KMS-11 (cell line): Measurements from ENCODE around the gene CEP78.
"Not testable (repeated sequence)": the region's sequence is repeated elsewhere in the genome, so short reads cannot be mapped to it uniquely, and the experiment has no call there.

Source experiments
- H2AFZ ChIP-seq: fragments of 200-600 bp; sonication (generic); 2 replicates; pipeline ENCODE4 v1.6.1; 2016; ENCODE audit warnings: antibody characterized with exemption, mixed run types, low read depth
- H3K27ac ChIP-seq: fragments of 200-600 bp; sonication (generic); 2 replicates; pipeline ENCODE4 v1.6.1; 2016; ENCODE audit warnings: mild to moderate bottlenecking, mixed run types
- H3K27me3 ChIP-seq: fragments of 200-600 bp; sonication (generic); 2 replicates; pipeline ENCODE4 v1.6.1; 2017; ENCODE audit warnings: mild to moderate bottlenecking, low read depth, mixed run types, moderate library complexity; ENCODE audit not compliant: insufficient read depth
- H3K36me3 ChIP-seq: fragments of 200-600 bp; sonication (generic); 2 replicates; pipeline ENCODE4 v1.6.1; 2017; ENCODE audit warnings: mild to moderate bottlenecking, mixed run types; ENCODE audit not compliant: insufficient read depth
- H3K4me1 ChIP-seq: fragments of 200-600 bp; sonication (generic); 2 replicates; pipeline ENCODE4 v1.6.1; 2016; ENCODE audit warnings: mild to moderate bottlenecking, low read depth, mixed run types; ENCODE audit not compliant: poor library complexity, severe bottlenecking
- H3K4me2 ChIP-seq: fragments of 200-600 bp; sonication (generic); 2 replicates; pipeline ENCODE4 v1.7.0; 2016; ENCODE audit warnings: mild to moderate bottlenecking, mixed run types
- H3K4me3 ChIP-seq: fragments of 200-600 bp; sonication (generic); IDR thresholded peaks from 2 replicates; pipeline ENCODE4 v1.6.1; 2017; ENCODE audit warnings: low read depth, low read length, mixed read lengths; ENCODE audit not compliant: insufficient read depth
- H3K79me2 ChIP-seq: fragments of 200-600 bp; sonication (generic); 2 replicates; pipeline ENCODE4 v1.6.1; 2016; ENCODE audit warnings: low read depth, mixed run types; ENCODE audit not compliant: insufficient read depth
- H3K9ac ChIP-seq: fragments of 200-600 bp; sonication (generic); 2 replicates; pipeline ENCODE4 v1.6.1; 2016; ENCODE audit warnings: mild to moderate bottlenecking, mixed run types
- H4K20me1 ChIP-seq: fragments of 200-600 bp; sonication (generic); 2 replicates; pipeline ENCODE4 v1.6.1; 2016; ENCODE audit warnings: mild to moderate bottlenecking, mixed run types; ENCODE audit not compliant: insufficient read depth
- CTCF ChIP-seq: fragments of 200-600 bp; sonication (generic); conservative IDR thresholded peaks from 2 replicates; pipeline ENCODE4 v1.6.1; 2017; ENCODE audit warnings: low read depth, mild to moderate bottlenecking, antibody characterized with exemption, low read length, moderate library complexity, mixed read lengths

CEP78 gene

GRCh38 chr9:78278801-78279200, 42.9 kb downstream of the CEP78 start:
- H3K9ac ChIP-seq = no peak overlapping the region
- TF ChIP-seq CTCF = no peak
- no peak overlapping the region for H3K4me3 ChIP-seq
- no peaks in the 10 kb centered on the region for H3K4me1 ChIP-seq
- H3K4me2 ChIP-seq = no peak overlapping the region
- no peaks in the 10 kb centered on the region for H4K20me1 ChIP-seq
- H3K79me2 ChIP-seq = no peaks in the 10 kb centered on the region
- H2AFZ ChIP-seq = no peak overlapping the region
- H3K27me3 ChIP-seq = no peaks in the 10 kb centered on the region
- H3K27ac ChIP-seq = no peak overlapping the region
- H3K36me3 ChIP-seq = no peaks in the 10 kb centered on the region

DNA sequence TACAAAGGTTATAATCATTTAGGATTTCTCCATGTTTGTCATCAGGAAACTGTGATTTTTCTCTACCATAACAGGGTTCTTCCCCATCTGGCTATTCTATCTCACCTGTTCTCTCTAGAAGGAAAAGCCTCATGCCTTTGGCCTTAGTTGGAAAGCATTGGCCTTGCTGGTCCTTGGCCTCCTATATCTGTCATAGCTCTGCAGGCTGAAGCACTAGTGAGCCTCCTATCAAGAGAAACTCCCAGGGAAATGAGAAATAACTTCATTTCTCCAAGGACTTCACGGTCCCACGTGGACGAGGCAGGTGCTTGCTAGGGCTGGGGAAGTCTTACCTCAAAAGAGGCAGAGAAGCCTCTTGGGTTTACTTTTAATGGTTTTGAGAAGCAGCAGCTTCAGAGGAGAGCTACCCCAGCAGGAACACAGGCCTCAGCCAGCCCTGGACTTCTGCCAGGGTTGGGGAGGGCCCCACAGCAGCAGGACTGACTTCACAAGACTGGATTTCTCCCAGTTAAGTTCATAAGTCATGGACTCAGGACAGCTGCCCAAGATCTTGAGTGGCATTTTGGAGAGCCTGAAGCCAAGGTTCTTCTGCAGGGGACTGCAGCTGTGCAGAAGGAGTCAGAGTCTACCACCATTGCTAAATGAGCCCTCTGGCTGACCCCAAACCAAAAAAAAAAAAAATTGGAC, 45.2 kb downstream of the CEP78 start:
- no peak for TF ChIP-seq CTCF
- Histone ChIP-seq H2AFZ (no peak overlapping the region), H3K9ac (no peak overlapping the region), H3K4me2 (no peak overlapping the region), H3K27me3 (no peaks in the 10 kb centered on the region), H3K4me3 (no peak overlapping the region), H4K20me1 (no peaks in the 10 kb centered on the region), H3K79me2 (no peaks in the 10 kb centered on the region), H3K36me3 (no peaks in the 10 kb centered on the region), H3K27ac (no peak overlapping the region), H3K4me1 (no peaks in the 10 kb centered on the region)

DNA sequence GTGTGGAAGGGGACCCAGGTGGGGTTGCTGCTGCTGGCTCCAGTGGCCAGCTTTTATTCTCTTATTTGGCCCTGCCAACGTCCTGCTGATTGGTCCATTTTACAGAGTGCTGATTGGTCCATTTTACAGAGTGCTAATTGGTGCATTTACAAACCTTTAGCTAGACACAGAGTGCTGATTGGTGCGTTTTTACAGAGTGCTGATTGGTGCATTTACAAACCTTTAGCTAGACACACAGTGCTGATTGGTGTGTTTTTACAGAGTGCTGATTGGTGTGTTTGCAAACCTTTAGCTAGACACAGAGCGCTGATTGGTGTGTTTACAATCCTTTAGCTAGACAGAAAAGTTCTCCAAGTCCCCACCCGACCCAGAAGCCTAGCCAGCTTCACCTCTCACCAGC, 48.3 kb downstream of the CEP78 start:
- H4K20me1 ChIP-seq, H3K4me2 ChIP-seq, H3K36me3 ChIP-seq, H3K4me1 ChIP-seq, H3K4me3 ChIP-seq, H3K27ac ChIP-seq, H3K9ac ChIP-seq, H2AFZ ChIP-seq, H3K27me3 ChIP-seq, H3K79me2 ChIP-seq: not testable (repeated sequence)

DNA sequence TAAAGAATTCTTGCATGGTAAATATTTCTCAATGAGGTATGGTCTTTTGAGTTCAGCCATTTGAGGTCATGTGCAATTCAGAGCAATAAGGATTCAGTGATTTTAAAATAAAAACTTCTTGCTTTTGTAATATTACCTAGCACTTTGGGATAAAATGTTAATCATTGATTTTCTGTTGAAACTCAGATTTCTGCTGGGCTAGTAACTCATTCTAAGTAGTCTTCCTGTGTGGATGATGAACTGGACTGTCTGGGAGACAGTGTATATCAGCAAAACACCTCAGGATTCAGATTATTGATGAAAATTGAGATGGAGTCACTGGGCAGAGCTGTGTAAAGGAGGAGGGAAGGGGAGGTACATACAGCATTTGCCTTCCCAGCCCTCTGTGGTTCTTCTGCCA, 50.2 kb downstream of the CEP78 start:
- H3K9ac ChIP-seq = no peak overlapping the region
- no peak for TF ChIP-seq CTCF
- H3K4me1 ChIP-seq = no peaks in the 10 kb centered on the region
- H3K4me3 ChIP-seq = no peak overlapping the region
- no peak overlapping the region for H2AFZ ChIP-seq
- no peaks in the 10 kb centered on the region for H3K27me3 ChIP-seq
- H3K79me2 ChIP-seq = no peaks in the 10 kb centered on the region
- H3K36me3 ChIP-seq = no peaks in the 10 kb centered on the region
- no peak overlapping the region for H3K27ac ChIP-seq
- no peak overlapping the region for H3K4me2 ChIP-seq
- H4K20me1 ChIP-seq = no peaks in the 10 kb centered on the region

DNA sequence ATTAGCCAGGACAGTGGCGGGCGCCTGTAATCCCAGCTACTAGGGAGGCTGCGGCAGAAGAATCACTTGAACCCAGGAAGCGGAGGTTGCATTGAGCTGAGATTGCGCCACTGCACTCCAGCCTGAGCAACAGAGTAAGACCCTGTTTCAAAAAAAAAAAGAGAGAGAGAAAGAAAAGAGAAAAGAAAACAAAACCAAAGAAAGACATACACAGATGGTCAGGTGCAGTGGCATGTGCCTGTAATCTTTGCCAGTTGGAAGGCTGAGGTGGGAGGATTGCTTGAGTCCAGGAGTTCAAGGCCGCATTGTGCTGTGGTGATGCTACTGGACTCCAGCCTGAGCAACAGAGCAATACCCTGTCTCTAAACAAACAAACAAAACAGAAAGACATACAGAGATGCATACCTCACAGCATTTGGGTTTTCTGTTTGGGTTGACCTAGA, 51.1 kb downstream of the CEP78 start:
- Histone ChIP-seq H3K79me2 (no peaks in the 10 kb centered on the region), H3K4me3 (no peak overlapping the region), H3K4me1 (no peaks in the 10 kb centered on the region), H3K27ac (no peak overlapping the region), H3K9ac (no peak overlapping the region), H2AFZ (no peak overlapping the region), H3K4me2 (no peak overlapping the region), H4K20me1 (no peaks in the 10 kb centered on the region), H3K36me3 (no peaks in the 10 kb centered on the region), H3K27me3 (no peaks in the 10 kb centered on the region)
- no peak for TF ChIP-seq CTCF
